Measurements from ENCODE around the gene XRCC4.
"Not testable (repeated sequence)": the region's sequence is repeated elsewhere in the genome, so short reads cannot be mapped to it uniquely, and the experiment has no call there.

The XRCC4 gene

GRCh38 chr5:83184534-83184933, 107.2 kb downstream of the XRCC4 start:
- FAIRE-seq: no peak

GRCh38 chr5:83192947-83193346, 115.6 kb downstream of the XRCC4 start:
- FAIRE-seq: no peak

- FAIRE-seq: no peak
Measured at GRCh38 chr5:83197326-83197967, 120.1 kb downstream of the XRCC4 start.

GRCh38 chr5:83199126-83199525, 121.8 kb downstream of the XRCC4 start:
- no peak for FAIRE-seq

- FAIRE-seq: no peak
Measured at GRCh38 chr5:83204651-83205050, 127.3 kb downstream of the XRCC4 start.

- no peak for FAIRE-seq
Measured at GRCh38 chr5:83209963-83210362, 132.6 kb downstream of the XRCC4 start.

GRCh38 chr5:83219077-83219476, 141.7 kb downstream of the XRCC4 start:
- FAIRE-seq: no peak

GRCh38 chr5:83219495-83219894, 142.1 kb downstream of the XRCC4 start:
- FAIRE-seq: no peak

- no peak for FAIRE-seq
Measured at GRCh38 chr5:83220331-83220730, 143.0 kb downstream of the XRCC4 start.

- no peak for FAIRE-seq
Measured at GRCh38 chr5:83222906-83223305, 145.6 kb downstream of the XRCC4 start.

GRCh38 chr5:83227611-83228010, 150.3 kb downstream of the XRCC4 start:
- FAIRE-seq: no peak

GRCh38 chr5:83230511-83230910, 153.2 kb downstream of the XRCC4 start:
- FAIRE-seq: no peak

GRCh38 chr5:83244516-83244915, 167.2 kb downstream of the XRCC4 start:
- no peak for FAIRE-seq

- no peak for FAIRE-seq
Measured at GRCh38 chr5:83245037-83245436, 167.7 kb downstream of the XRCC4 start.

GRCh38 chr5:83246071-83246470, 168.7 kb downstream of the XRCC4 start:
- no peak for FAIRE-seq

GRCh38 chr5:83249156-83249555, 171.8 kb downstream of the XRCC4 start:
- FAIRE-seq: no peak

- FAIRE-seq: no peak
Measured at GRCh38 chr5:83251849-83252248, 174.5 kb downstream of the XRCC4 start.

- no peak for FAIRE-seq
Measured at GRCh38 chr5:83253720-83254119, 176.4 kb downstream of the XRCC4 start.

- FAIRE-seq: no peak
Measured at GRCh38 chr5:83255268-83255667, 177.9 kb downstream of the XRCC4 start.

GRCh38 chr5:83256091-83256780, 178.9 kb downstream of the XRCC4 start:
- no peak for FAIRE-seq

GRCh38 chr5:83257684-83258083, 180.3 kb downstream of the XRCC4 start:
- FAIRE-seq: not testable (repeated sequence)

GRCh38 chr5:83265318-83265717, 188.0 kb downstream of the XRCC4 start:
- no peak for FAIRE-seq

- no peak for FAIRE-seq
Measured at GRCh38 chr5:83270311-83270710, 193.0 kb downstream of the XRCC4 start.

GRCh38 chr5:83277154-83277553, 199.8 kb downstream of the XRCC4 start:
- no peak for FAIRE-seq

GRCh38 chr5:83277953-83278352, 200.6 kb downstream of the XRCC4 start:
- no peak for FAIRE-seq
